Nucleus accumbens (tissue), 56 donors: Measurements from ENCODE around the gene ZNF286A.
A peak's percentile ranks its signal among the peaks of the same experiment; 100 is the strongest.
"Not testable (repeated sequence)": the region's sequence is repeated elsewhere in the genome, so short reads cannot be mapped to it uniquely, and the experiment has no call there.

ENCODE experiments used
- DNase-seq, 56 donors: peaks; one replicate each; lab custom pipeline; 2025; lab: John Stamatoyannopoulos, UW

The ZNF286A gene

GRCh38 chr17:15699413-15699924, at the start of gene ZNF286A:
ZNF286A (plus strand) TSS chr17:15699752; CDS start chr17:15700330, 578 bp downstream.
- DNase-seq, result peak; percentile 77 to 100 (median 97)

GRCh38 chr17:15649861-15650421, 49.6 kb upstream of the ZNF286A start:
- DNase-seq, result peak in 3 of 56 donors; percentile 17 to 57 (median 27)

- DNase-seq, result peak in 7 of 56 donors; percentile 4 to 34 (median 16)
Observed at GRCh38 chr17:15650741-15651582, 48.6 kb upstream of the ZNF286A start.

GRCh38 chr17:15651583-15652110, 47.9 kb upstream of the ZNF286A start:
- DNase-seq, result peak in 48 of 56 donors; percentile 4 to 95 (median 46)

GRCh38 chr17:15652960-15653359, 46.6 kb upstream of the ZNF286A start:
- DNase-seq, result no peak

- DNase-seq, result not testable (repeated sequence)
Observed at GRCh38 chr17:15654401-15654800, 45.2 kb upstream of the ZNF286A start.

- no peak for DNase-seq
Observed at GRCh38 chr17:15654886-15655561, 44.5 kb upstream of the ZNF286A start.

- DNase-seq, result no peak
Observed at GRCh38 chr17:15657868-15658267, 41.7 kb upstream of the ZNF286A start.

DNA sequence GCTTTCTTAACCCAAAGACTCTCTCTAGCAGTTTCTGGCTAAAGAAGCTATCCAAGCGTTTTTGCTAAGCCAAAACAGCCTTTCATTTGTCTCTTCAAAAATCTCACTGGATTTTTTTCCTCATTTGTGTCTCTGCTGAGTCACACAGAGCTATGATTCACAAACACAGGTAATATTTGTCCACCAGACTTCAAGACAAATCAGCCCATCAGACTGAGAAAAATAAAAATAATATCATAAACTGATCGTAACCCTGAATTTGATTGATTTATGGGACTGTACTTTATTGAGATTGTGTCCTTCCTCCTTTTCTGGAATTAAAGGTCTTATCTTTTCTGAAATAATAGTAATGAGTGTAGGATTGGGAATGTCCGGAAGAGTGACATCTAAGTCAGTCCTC, 41.3 kb upstream of the ZNF286A start:
- DNase-seq, result no peak

GRCh38 chr17:15659236-15659635, 40.3 kb upstream of the ZNF286A start:
- no peak for DNase-seq

GRCh38 chr17:15659663-15660062, 39.9 kb upstream of the ZNF286A start:
- no peak for DNase-seq

- no peak for DNase-seq
Observed at GRCh38 chr17:15660077-15660476, 39.5 kb upstream of the ZNF286A start.

DNA sequence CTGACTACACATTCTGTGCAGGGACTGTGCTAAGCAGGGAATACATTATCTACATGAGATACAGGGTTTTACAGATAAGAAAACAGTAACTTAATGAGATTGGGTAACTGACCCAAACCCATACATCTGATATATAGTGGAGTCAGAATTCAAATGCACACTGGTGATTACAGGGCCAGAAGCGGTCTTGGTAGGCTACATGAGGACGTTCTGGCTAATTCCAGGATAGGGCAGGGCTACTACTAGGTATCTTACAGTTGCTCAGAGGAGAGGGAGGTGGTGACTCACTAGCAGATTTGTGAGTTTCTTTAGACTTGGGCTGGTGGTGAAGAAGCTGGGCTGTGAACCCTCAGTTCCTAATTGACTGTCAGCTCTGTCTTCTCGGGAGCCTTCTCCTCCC, 36.9 kb upstream of the ZNF286A start:
- no peak for DNase-seq

DNA sequence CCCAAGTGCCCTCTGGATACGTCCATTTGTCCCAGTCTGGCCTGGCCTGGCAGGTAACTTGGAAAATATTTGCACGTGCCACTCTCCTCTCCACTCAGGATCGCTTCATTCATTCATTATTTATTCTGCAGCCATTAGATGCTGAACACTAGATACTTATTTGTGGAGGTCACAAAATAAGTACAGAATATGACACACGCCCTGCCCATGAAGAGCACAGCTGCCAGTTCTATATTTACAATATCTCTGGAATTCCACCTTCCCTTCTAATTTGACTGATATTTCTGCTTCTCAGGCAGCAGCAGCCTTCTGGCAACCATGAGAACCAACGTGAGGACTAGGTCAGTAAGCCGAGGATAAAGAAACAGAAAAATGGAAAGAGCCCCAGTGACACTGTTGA, 36.4 kb upstream of the ZNF286A start:
- DNase-seq, result no peak

- no peak for DNase-seq
Observed at GRCh38 chr17:15663691-15664090, 35.9 kb upstream of the ZNF286A start.

- not testable (repeated sequence) for DNase-seq
Observed at GRCh38 chr17:15669526-15669925, 30.0 kb upstream of the ZNF286A start.

DNA sequence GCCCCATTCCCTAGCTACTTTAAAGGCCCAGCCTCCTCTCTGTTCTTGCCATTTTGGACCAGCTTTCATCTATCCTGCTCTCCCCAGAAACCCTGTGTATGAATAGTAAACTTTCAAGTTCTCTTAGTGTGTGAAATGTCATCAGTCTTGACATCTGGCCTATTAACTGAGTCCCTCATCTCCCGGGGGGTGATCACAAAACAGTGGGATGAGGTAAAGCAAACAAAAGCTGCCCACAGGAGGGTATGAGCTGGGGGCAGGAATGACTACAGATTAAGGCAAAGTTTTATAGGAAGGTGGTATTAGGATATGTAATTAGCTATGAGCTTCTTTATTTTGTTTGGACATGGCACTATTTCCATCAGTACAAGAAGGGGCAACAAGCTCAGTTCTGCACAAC, 24.9 kb upstream of the ZNF286A start:
- not testable (repeated sequence) for DNase-seq

GRCh38 chr17:15675991-15676390, 23.6 kb upstream of the ZNF286A start:
- not testable (repeated sequence) for DNase-seq

GRCh38 chr17:15683135-15683534, 16.4 kb upstream of the ZNF286A start:
- not testable (repeated sequence) for DNase-seq

DNA sequence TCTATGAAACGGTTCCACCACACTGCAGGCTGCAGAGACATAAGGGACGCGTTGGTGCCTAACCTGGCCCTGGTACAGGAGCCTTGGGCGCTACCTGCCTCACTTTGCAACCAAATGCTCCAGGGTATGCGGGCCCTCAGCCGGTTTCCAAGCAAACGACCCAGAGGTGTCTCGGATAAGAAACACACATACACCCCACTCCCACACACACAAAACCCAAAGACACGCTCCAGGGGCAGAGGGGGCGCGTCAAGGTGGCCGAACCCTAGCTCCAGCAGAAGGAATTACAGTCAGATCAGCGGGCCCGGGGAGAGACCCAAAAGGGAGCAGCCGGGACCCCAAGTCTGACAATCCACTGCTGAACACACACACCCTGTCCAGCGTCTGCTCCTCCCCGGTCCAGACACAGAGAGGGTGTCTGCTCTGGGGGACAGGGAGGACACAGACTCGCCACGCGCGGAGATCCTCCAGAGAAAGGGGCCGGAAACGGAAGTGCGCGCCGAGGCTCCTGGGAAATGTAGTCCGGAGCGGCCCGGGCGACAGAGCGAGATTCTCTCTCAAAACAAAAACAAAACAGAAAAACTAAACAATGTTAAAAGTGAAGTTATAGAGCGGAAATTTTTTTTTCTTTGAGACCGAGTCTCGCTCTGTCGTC, 15.6 kb upstream of the ZNF286A start, which contains the start of gene TRIM16:
TRIM16 (minus strand) TSS at position 488 of the 655 bp plus-strand sequence. CDS start 32,702 bp downstream, outside the sequence.
- peak in 53 of 56 donors; percentile 21 to 87 (median 70) for DNase-seq
